ENCODE data around the gene MRGPRX1.
"Not testable (repeated sequence)": the region's sequence is repeated elsewhere in the genome, so short reads cannot be mapped to it uniquely, and the experiment has no call there.

- TF ChIP-seq ZNF274 (IDR thresholded peaks at IDR 0.05; ENCODE audit: low read depth, low read length); YY1 (IDR thresholded peaks at IDR 0.05; ENCODE audit: insufficient read depth, insufficient read length); SUZ12 (IDR thresholded peaks at IDR 0.05; ENCODE audit: extremely low read depth, insufficient read depth, insufficient read length): not testable (repeated sequence)
Observed at GRCh38 chr11:18900637-18901036, 38.6 kb downstream of the MRGPRX1 start.

Measured in NT2/D1 (cell line).